Mesenchymal stem cell (in vitro differentiated cells and primary cell): ENCODE results near the gene AQP7. TPM values are rescaled to one million over a fixed set of nuclear protein-coding genes. Genes with fewer than 3 reads are reported as not detected.
A peak's percentile ranks its signal among the peaks of the same experiment; 100 is the strongest.
"Not testable (repeated sequence)": the region's sequence is repeated elsewhere in the genome, so short reads cannot be mapped to it uniquely, and the experiment has no call there.

ENCODE experiments used
- DNase-seq: peaks from one replicate; pipeline ENCODE4 v3.0.0-alpha.2; 2013
- H2AFZ ChIP-seq: one replicate; pipeline ENCODE4 v1.6.1; 2013; ENCODE audit warnings: low read depth, mild to moderate bottlenecking, control low read depth, inconsistent platforms, low read length, moderate library complexity
- H2AK5ac ChIP-seq: 2 replicates; pipeline ENCODE4 v1.6.1; 2013; ENCODE audit warnings: low read length, moderate library complexity, mild to moderate bottlenecking, inconsistent platforms; ENCODE audit not compliant: severe bottlenecking
- H2BK120ac ChIP-seq: one replicate; pipeline ENCODE4 v1.6.1; 2013; ENCODE audit warnings: low read depth, mild to moderate bottlenecking, inconsistent platforms, low read length, moderate library complexity
- H2BK12ac ChIP-seq, 2 experiments: one replicate each; pipeline ENCODE4 v1.6.1; 2013; ENCODE audit warnings: inconsistent platforms in 2 of 2, low read length in 2 of 2, mild to moderate bottlenecking in 2 of 2, moderate library complexity in 2 of 2, control low read depth in 1 of 2
- H2BK15ac ChIP-seq: one replicate; pipeline ENCODE4 v1.6.1; 2013; ENCODE audit warnings: mild to moderate bottlenecking, low read depth, inconsistent platforms; ENCODE audit not compliant: poor library complexity, severe bottlenecking
- H2BK5ac ChIP-seq: 2 replicates; pipeline ENCODE4 v1.6.1; 2013; ENCODE audit warnings: low read depth, mild to moderate bottlenecking, low read length, control low read depth, inconsistent platforms; ENCODE audit not compliant: poor library complexity, severe bottlenecking
- H3K14ac ChIP-seq, 2 experiments: one replicate each; pipeline ENCODE4 v1.6.1; 2013; ENCODE audit warnings: inconsistent platforms in 2 of 2, low read length in 2 of 2, control low read depth in 1 of 2, mild to moderate bottlenecking in 1 of 2, moderate library complexity in 1 of 2
- H3K18ac ChIP-seq, 2 experiments: one replicate each; pipeline ENCODE4 v1.6.1; 2013; ENCODE audit warnings: inconsistent platforms in 2 of 2, low read length in 2 of 2, control low read depth in 1 of 2, low read depth in 1 of 2, mild to moderate bottlenecking in 1 of 2
- H3K23ac ChIP-seq, 2 experiments: one replicate each; pipeline ENCODE4 v1.6.1; 2013; ENCODE audit warnings: inconsistent platforms in 2 of 2, low read length in 2 of 2, mild to moderate bottlenecking in 2 of 2, moderate library complexity in 2 of 2, control low read depth in 1 of 2
- H3K27ac ChIP-seq: 2 replicates; pipeline ENCODE4 v1.5.1; 2013; ENCODE audit warnings: mild to moderate bottlenecking, moderate library complexity, low read length, control low read depth, inconsistent platforms; ENCODE audit not compliant: poor library complexity, severe bottlenecking
- H3K27me3 ChIP-seq, 2 experiments: 2 replicates each; pipeline versions ENCODE4 v1.6.1 to v1.7.0; 2013; ENCODE audit warnings: low read length in 2 of 2, mild to moderate bottlenecking in 2 of 2, moderate library complexity in 2 of 2, control low read depth in 1 of 2, inconsistent platforms in 1 of 2; ENCODE audit not compliant: control insufficient read depth in 1 of 2, insufficient read depth in 1 of 2
- H3K36me3 ChIP-seq, 2 experiments: 2 replicates each; pipeline versions ENCODE4 v1.6.1 to v1.7.0; 2013; ENCODE audit warnings: low read length in 2 of 2, control low read depth in 1 of 2, inconsistent platforms in 1 of 2, low read depth in 1 of 2, mild to moderate bottlenecking in 1 of 2; ENCODE audit not compliant: insufficient read depth in 2 of 2, control insufficient read depth in 1 of 2
- H3K4ac ChIP-seq, 2 experiments: one replicate each; pipeline ENCODE4 v1.6.1; 2013; ENCODE audit warnings: inconsistent platforms in 2 of 2, low read length in 2 of 2, mild to moderate bottlenecking in 2 of 2, moderate library complexity in 2 of 2, control low read depth in 1 of 2, low read depth in 1 of 2
- H3K4me1 ChIP-seq: 2 replicates; pipeline ENCODE4 v1.6.1; 2013; ENCODE audit warnings: low read depth, low read length, control low read depth; ENCODE audit not compliant: control insufficient read depth, insufficient read depth
- H3K4me2 ChIP-seq: 2 replicates; pipeline ENCODE4 v1.6.1; 2013; ENCODE audit warnings: low read length, mild to moderate bottlenecking, inconsistent platforms; ENCODE audit not compliant: poor library complexity, severe bottlenecking
- H3K4me3 ChIP-seq, 2 experiments: 2 replicates each; pipeline versions ENCODE4 v1.5.1 to v1.7.0; 2013; ENCODE audit warnings: low read length in 2 of 2, mild to moderate bottlenecking in 2 of 2, control low read depth in 1 of 2, low read depth in 1 of 2; ENCODE audit not compliant: insufficient read depth in 1 of 2
- H3K79me1 ChIP-seq: replicated peaks from 2 replicates; pipeline ENCODE4 v1.6.1; 2013; ENCODE audit warnings: mild to moderate bottlenecking, control low read depth, low read length, inconsistent platforms; ENCODE audit not compliant: poor library complexity, severe bottlenecking
- H3K9ac ChIP-seq: 2 replicates; pipeline ENCODE4 v1.7.0; 2013; ENCODE audit warnings: mild to moderate bottlenecking, low read length, moderate library complexity
- H3K9me3 ChIP-seq: 2 replicates; pipeline ENCODE4 v1.7.0; 2013; ENCODE audit warnings: mild to moderate bottlenecking, low read length; ENCODE audit not compliant: control insufficient read depth
- H4K8ac ChIP-seq: one replicate; pipeline ENCODE4 v1.6.1; 2013; ENCODE audit warnings: inconsistent platforms, mild to moderate bottlenecking, low read length, moderate library complexity
- H4K91ac ChIP-seq: one replicate; pipeline ENCODE4 v1.6.1; 2013; ENCODE audit warnings: mild to moderate bottlenecking, low read length, inconsistent platforms
- WGBS: methylation state at CpG from one replicate; pipeline ENCODE4 v1.1.7; 2013; ENCODE audit warnings: mixed read lengths; 5-methylcytosine and 5-hydroxymethylcytosine counted together
- polyA plus RNA-seq, 2 experiments: library from polyadenylated mRNA; stranded (reverse); fragments of 200-250 nt; gene quantifications; one replicate each; pipeline ENCODE4 v1.2.3, GENCODE V29; 2013

Gene AQP7
- polyA plus RNA-seq (2013, experiment 1 of 2), result 0.03 TPM
- polyA plus RNA-seq (2013, experiment 2 of 2), result 0.11 TPM

DNA sequence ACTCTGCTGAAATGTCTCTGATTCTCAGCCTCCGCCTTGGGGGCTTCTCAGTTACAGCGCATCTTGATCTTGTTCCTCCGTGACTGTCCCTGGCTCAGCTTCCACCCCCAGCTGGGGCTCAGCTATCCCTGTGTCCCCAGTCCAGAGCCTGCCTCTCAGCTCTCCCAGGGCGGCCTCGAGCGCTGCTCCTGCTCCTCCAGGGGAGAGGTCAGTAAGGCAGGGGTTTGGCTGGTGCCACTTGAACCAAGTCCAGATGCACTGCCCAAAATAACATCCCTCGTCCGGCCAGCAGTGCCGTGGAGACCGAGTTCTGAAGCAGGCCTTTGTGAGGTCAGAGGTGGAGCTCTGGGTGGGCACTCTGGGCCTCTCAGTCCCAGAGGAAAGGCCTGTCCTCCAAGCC is at the start of gene AQP7:
AQP7 (minus strand) TSS at position 198 of the 400 bp plus-strand sequence. CDS start 1,306 bp downstream, outside the sequence.
- H3K36me3 ChIP-seq, H2BK15ac ChIP-seq, DNase-seq, H3K4me2 ChIP-seq, H4K91ac ChIP-seq, H3K9ac ChIP-seq, H2BK12ac ChIP-seq, H2AK5ac ChIP-seq, H2BK120ac ChIP-seq, H4K8ac ChIP-seq, H3K79me1 ChIP-seq, H2AFZ ChIP-seq, H3K4me1 ChIP-seq, H3K4ac ChIP-seq, H3K23ac ChIP-seq, H3K9me3 ChIP-seq, H3K14ac ChIP-seq, H3K27me3 ChIP-seq, H2BK5ac ChIP-seq, H3K27ac ChIP-seq: not testable (repeated sequence)
- H3K4me3 ChIP-seq, result peak within 1 kb of the TSS in 1 of 2 experiments; percentile 44
- 74% methylated on average over 8 of the region's 10 CpGs for WGBS
- H3K18ac ChIP-seq, result peak within 1 kb of the TSS in 1 of 2 experiments; percentile 19

DNA sequence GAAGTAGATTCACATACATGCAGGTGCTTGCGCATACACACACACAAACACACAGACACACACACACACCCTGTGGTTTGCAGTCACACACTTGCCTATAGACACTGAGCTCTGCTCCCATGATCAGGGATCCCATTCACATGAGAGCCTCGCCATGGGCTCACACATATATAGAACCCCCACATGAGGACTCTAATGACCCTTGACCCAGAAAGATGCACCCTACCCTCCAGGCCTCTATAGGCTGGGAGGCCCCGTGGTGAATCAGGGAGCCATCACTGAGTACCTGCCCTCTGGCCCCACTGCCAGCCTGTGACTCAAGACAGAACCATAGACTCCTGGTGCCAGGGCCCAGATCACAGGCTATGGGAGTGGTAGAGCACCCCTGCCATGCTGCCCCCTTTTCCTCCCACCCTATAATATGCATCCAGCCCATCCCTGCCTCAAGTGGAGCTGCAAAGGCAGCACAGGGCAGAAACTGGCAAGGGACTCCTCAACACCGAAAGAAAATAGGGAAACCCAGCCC is 48.3 kb upstream of the AQP7 start:
- no peaks in the 10 kb centered on the region for H3K79me1 ChIP-seq
- peaks cover 0 to 16% of the 10 kb centered on the region in 2 experiments for H3K27me3 ChIP-seq
- peaks cover 26% of the 10 kb centered on the region for H3K4me1 ChIP-seq
- no peak for DNase-seq
- no peak overlapping the region for H2BK12ac ChIP-seq
- H3K4me2 ChIP-seq, result no peak overlapping the region
- no peaks in the 10 kb centered on the region for H3K9me3 ChIP-seq
- H3K18ac ChIP-seq, result no peak overlapping the region
- no peak overlapping the region for H2AK5ac ChIP-seq
- no peak overlapping the region for H3K27ac ChIP-seq
- H3K4ac ChIP-seq, result no peak overlapping the region
- H2AFZ ChIP-seq, result no peak overlapping the region
- no peak overlapping the region for H2BK15ac ChIP-seq
- 95% methylated on average over 4 of the region's 4 CpGs for WGBS
- no peak overlapping the region for H3K9ac ChIP-seq
- no peaks in the 10 kb centered on the region for H3K36me3 ChIP-seq
- no peak overlapping the region for H3K14ac ChIP-seq
- no peak overlapping the region for H2BK5ac ChIP-seq
- H3K23ac ChIP-seq, result no peak overlapping the region
- no peak overlapping the region for H3K4me3 ChIP-seq
- no peak overlapping the region for H4K8ac ChIP-seq
- no peak overlapping the region for H4K91ac ChIP-seq
- no peak overlapping the region for H2BK120ac ChIP-seq

DNA sequence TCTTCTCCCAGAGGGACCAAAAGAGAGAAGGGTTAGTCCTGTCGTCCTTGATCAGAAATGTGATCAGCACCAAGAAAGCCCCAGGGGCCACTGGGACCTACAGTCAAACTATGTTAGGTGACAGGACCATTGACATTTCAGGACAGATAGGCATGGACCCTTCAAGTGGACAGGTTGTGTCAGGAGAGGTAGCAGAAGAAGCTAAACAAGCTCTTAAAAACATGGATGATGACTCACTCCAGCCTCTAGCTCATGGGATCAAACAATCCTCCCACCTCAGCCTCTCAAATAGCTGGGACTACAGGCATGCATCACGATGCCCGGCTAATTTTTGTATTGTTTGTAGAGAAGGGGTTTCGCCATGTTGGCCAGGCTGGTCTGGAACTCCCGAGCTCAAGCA is 47.3 kb upstream of the AQP7 start:
- peaks cover 28% of the 10 kb centered on the region for H3K4me1 ChIP-seq
- H3K27ac ChIP-seq, result no peak overlapping the region
- H3K18ac ChIP-seq, result no peak overlapping the region
- H3K4ac ChIP-seq, result no peak overlapping the region
- no peak overlapping the region for H3K9ac ChIP-seq
- H3K27me3 ChIP-seq, result peaks cover 0 to 16% of the 10 kb centered on the region in 2 experiments
- H4K91ac ChIP-seq, result no peak overlapping the region
- WGBS, result 97% methylated on average over 3 of the region's 5 CpGs
- no peak overlapping the region for H2AFZ ChIP-seq
- H2AK5ac ChIP-seq, result no peak overlapping the region
- H4K8ac ChIP-seq, result no peak overlapping the region
- DNase-seq, result no peak
- no peak overlapping the region for H3K23ac ChIP-seq
- H3K9me3 ChIP-seq, result no peaks in the 10 kb centered on the region
- H2BK5ac ChIP-seq, result no peak overlapping the region
- H3K36me3 ChIP-seq, result no peaks in the 10 kb centered on the region
- H3K4me3 ChIP-seq, result no peak overlapping the region
- no peak overlapping the region for H2BK120ac ChIP-seq
- no peaks in the 10 kb centered on the region for H3K79me1 ChIP-seq
- no peak overlapping the region for H3K4me2 ChIP-seq
- H2BK12ac ChIP-seq, result no peak overlapping the region
- no peak overlapping the region for H3K14ac ChIP-seq
- no peak overlapping the region for H2BK15ac ChIP-seq

DNA sequence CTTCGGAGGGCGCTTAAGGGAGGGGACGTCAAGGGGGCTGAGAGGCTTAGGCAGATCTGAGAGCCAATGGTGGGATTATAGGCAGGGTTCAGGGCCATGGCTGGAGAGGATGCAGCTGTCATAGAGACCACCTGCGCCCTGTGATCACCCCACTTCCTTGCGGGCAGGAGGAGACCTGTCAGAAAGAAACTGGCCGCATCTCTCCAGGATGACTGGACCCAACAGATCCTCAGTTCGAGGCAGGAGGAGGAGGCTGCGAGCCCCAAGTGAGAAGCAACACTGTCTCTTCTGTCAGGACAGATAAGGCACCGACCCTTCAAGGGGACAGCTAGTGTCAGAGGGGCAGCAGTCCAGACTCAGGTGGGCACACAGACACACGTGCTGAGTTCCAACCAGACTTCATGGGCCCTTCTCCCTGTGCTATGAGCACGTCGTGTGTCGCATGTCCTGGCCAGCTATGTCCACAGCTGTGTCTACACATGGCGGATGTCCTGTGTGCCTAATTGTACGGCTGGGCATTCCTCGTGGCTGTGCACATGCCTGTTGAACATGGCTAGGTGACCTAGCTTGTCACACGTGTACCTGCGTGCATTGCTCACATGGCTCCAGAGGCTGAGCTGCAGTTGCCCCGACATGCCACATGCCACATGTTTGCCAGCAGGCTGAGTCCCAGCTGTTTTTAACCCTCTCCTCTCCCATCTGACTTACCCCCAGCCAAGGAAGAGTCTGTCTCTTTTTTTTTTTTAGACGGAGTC is 45.6 kb upstream of the AQP7 start:
- Histone ChIP-seq H3K18ac (no peak overlapping the region), H2BK5ac (no peak overlapping the region), H3K27ac (no peak overlapping the region), H3K27me3 (peaks cover 0 to 16% of the 10 kb centered on the region in 2 experiments), H2AFZ (no peak overlapping the region), H3K4me2 (peak overlapping the region; percentile 66), H3K4ac (no peak overlapping the region), H2BK12ac (no peak overlapping the region), H4K91ac (peak overlapping the region; percentile 5), H3K9ac (peak overlapping the region; percentile 32), H3K4me1 (peaks cover 28% of the 10 kb centered on the region), H3K14ac (no peak overlapping the region), H3K9me3 (no peaks in the 10 kb centered on the region), H2BK15ac (no peak overlapping the region), H4K8ac (peak overlapping the region; percentile 22), H3K4me3 (peak overlapping the region; percentile 36 to 52), H3K23ac (no peak overlapping the region), H3K79me1 (no peaks in the 10 kb centered on the region), H3K36me3 (no peaks in the 10 kb centered on the region), H2AK5ac (no peak overlapping the region), H2BK120ac (no peak overlapping the region)
- 49% methylated on average over 20 of the region's 20 CpGs for WGBS
- DNase-seq, result no peak
